ENCODE data around the gene NNMT. TPM values are rescaled to one million over a fixed set of nuclear protein-coding genes. Genes with fewer than 3 reads are reported as not detected.

NNMT gene
- total RNA-seq, 1 donor from 2014 or later: 79.5 TPM

DNA sequence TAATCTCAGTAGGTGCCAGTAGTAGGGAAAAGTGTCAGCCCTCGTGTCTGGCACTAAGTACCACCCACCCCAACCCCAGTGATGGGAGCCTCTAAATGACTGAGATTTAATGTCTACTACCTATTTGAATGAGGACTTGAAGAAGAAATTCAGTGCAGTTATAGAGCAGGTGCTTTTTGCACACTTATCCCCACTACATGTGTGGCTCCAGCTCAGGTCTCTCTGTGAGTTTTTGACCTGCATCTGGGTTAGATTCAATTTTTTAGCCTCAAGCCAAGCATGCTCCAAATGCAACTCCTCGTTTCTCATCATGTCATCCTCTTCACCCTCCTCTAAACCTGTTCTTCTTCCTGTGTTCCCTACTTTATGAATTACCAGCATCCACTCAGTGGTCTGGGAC lies 24.9 kb upstream of the NNMT start:
- Mint-ChIP-seq H3K9me3 (ENCODE audit: unreplicated experiment) (no peaks in the 10 kb centered on the region), H3K36me3 (ENCODE audit: unreplicated experiment) (no peaks in the 10 kb centered on the region), H3K4me1 (ENCODE audit: unreplicated experiment) (no peaks in the 10 kb centered on the region), H3K27me3 (ENCODE audit: unreplicated experiment) (peaks cover 62% of the 10 kb centered on the region), H3K27ac (ENCODE audit: unreplicated experiment) (no peak overlapping the region), H3K4me3 (ENCODE audit: unreplicated experiment) (no peak overlapping the region)
- DNase-seq (ENCODE audit: extremely low spot score, unreplicated experiment): no peak
- TF ChIP-seq, protein P1, sequence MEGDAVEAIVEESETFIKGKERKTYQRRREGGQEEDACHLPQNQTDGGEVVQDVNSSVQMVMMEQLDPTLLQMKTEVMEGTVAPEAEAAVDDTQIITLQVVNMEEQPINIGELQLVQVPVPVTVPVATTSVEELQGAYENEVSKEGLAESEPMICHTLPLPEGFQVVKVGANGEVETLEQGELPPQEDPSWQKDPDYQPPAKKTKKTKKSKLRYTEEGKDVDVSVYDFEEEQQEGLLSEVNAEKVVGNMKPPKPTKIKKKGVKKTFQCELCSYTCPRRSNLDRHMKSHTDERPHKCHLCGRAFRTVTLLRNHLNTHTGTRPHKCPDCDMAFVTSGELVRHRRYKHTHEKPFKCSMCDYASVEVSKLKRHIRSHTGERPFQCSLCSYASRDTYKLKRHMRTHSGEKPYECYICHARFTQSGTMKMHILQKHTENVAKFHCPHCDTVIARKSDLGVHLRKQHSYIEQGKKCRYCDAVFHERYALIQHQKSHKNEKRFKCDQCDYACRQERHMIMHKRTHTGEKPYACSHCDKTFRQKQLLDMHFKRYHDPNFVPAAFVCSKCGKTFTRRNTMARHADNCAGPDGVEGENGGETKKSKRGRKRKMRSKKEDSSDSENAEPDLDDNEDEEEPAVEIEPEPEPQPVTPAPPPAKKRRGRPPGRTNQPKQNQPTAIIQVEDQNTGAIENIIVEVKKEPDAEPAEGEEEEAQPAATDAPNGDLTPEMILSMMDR (IDR thresholded peaks at IDR 0.05): no peak

DNA sequence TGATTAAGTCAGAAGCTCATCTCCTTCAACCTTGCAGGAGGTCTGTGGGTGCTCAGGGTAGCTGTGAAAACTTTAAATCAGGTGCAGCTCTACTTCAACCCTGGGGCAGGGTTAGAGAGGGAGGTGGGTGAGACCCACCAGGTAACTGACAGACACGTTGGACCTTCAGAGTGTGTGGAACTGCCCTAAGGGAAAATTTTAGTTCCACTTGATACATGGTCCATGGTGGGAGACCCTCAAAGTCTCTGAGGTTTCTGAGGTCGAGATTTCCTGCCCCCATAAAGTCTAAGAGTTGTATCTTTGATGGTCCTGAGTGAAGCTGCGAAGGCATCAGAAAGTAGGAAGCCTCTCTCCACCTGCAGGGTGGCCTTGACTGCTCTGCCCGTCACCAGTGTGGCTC lies 23.9 kb upstream of the NNMT start:
- Mint-ChIP-seq H3K9me3 (ENCODE audit: unreplicated experiment) (no peaks in the 10 kb centered on the region), H3K27ac (ENCODE audit: unreplicated experiment) (no peak overlapping the region), H3K4me3 (ENCODE audit: unreplicated experiment) (no peak overlapping the region), H3K36me3 (ENCODE audit: unreplicated experiment) (no peaks in the 10 kb centered on the region), H3K4me1 (ENCODE audit: unreplicated experiment) (no peaks in the 10 kb centered on the region), H3K27me3 (ENCODE audit: unreplicated experiment) (peaks cover 65% of the 10 kb centered on the region)
- DNase-seq (ENCODE audit: extremely low spot score, unreplicated experiment): no peak
- TF ChIP-seq, protein P1 (IDR thresholded peaks at IDR 0.05): no peak

DNA sequence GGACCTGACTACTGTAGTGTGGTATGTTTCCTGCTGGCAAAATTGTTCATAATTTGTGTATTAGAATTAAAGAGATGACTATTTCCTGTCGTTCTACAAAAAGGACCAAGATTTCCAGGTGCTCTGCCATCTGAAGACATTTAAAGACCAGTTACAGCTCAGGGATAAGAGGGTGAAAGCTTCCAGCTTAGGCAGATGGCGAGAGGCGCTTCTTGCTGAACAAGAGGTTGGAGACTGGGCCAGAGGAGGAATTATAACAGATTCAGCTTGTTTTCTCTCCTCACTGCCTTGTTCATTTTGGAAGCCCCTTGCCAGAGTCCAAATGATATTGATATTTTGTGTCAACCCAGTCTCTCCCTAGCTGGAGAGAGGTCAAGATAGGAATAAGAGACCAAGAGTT lies 23.1 kb upstream of the NNMT start:
- TF ChIP-seq, protein P1 (IDR thresholded peaks at IDR 0.05): no peak

DNA sequence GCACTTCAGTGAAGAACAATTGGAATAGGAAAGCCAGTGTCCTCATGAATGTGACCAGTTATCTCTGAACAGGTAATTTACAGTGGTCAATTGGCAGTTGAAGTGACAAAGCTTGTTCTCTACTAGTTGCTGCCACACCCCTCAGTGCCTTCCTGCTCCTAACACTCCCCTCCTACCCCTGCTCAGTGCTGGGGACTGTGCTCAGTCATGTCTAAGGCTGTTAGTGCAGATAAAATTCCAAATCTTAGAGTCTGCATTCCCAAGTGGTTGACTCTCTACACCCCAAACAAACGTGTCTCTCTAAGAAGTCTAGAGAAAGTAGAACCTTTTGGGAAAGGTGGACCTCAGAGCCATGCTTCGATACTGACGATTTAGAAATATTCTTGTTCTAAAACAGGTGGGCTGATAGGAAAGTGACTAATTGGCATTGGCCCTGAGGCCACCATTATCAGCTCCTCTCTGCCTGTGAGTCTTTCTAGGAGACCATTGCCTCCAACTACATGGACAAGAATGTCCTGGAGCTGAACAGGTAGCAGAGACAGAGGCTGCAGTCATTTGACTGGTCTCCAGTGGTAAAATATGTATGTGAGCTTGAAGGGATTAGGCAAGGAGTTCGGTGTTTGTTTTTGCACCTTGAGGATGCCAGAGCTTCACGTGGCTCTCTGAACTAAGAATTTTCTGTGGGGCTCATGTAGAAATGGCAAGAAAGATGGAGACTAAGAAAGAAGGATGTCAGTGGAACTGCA lies 22.1 kb upstream of the NNMT start:
- peak; percentile 17 for DNase-seq (ENCODE audit: extremely low spot score, unreplicated experiment)
- H3K4me1 Mint-ChIP-seq (ENCODE audit: unreplicated experiment): no peaks in the 10 kb centered on the region
- peaks cover 67% of the 10 kb centered on the region for H3K27me3 Mint-ChIP-seq (ENCODE audit: unreplicated experiment)

More for the DNA sequence above, 23.1 kb upstream of the NNMT start:
- H3K4me3 Mint-ChIP-seq (ENCODE audit: unreplicated experiment): no peak overlapping the region
- H3K27ac Mint-ChIP-seq (ENCODE audit: unreplicated experiment): no peak overlapping the region
- H3K9me3 Mint-ChIP-seq (ENCODE audit: unreplicated experiment): no peaks in the 10 kb centered on the region
- peak; percentile 23 for DNase-seq (ENCODE audit: extremely low spot score, unreplicated experiment)
- H3K27me3 Mint-ChIP-seq (ENCODE audit: unreplicated experiment): peaks cover 62% of the 10 kb centered on the region
- no peaks in the 10 kb centered on the region for H3K4me1 Mint-ChIP-seq (ENCODE audit: unreplicated experiment)
- no peaks in the 10 kb centered on the region for H3K36me3 Mint-ChIP-seq (ENCODE audit: unreplicated experiment)

DNA sequence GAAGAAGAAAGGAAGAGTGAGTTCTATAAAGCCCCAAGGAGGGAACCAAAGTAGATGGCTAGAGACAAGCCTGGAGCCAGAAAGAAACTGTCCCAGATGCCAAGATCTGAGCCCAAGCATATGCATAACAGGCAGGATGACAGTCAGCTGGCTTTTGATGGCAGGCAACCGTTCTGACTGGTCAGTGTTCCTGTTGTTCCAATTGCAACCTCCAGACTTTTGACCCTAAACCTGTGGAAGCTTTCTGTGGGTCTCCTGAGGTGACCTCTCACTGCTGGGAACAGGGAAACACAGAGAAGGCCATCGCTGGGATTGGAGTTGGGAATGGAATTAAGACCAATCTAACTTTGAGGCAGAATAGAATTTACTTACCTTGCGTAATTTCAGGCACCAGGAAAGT lies 21.6 kb upstream of the NNMT start:
- H3K36me3 Mint-ChIP-seq (ENCODE audit: unreplicated experiment): no peaks in the 10 kb centered on the region
- no peak overlapping the region for H3K27ac Mint-ChIP-seq (ENCODE audit: unreplicated experiment)
- peak; percentile 40 for DNase-seq (ENCODE audit: extremely low spot score, unreplicated experiment)
- no peaks in the 10 kb centered on the region for H3K9me3 Mint-ChIP-seq (ENCODE audit: unreplicated experiment)
- H3K4me1 Mint-ChIP-seq (ENCODE audit: unreplicated experiment): no peaks in the 10 kb centered on the region
- H3K4me3 Mint-ChIP-seq (ENCODE audit: unreplicated experiment): no peak overlapping the region
- TF ChIP-seq, protein P1 (IDR thresholded peaks at IDR 0.05): no peak
- peaks cover 67% of the 10 kb centered on the region for H3K27me3 Mint-ChIP-seq (ENCODE audit: unreplicated experiment)

More for the DNA sequence above, 22.1 kb upstream of the NNMT start:
- H3K4me3 Mint-ChIP-seq (ENCODE audit: unreplicated experiment): no peak overlapping the region
- H3K27ac Mint-ChIP-seq (ENCODE audit: unreplicated experiment): no peak overlapping the region
- TF ChIP-seq, protein P1 (IDR thresholded peaks at IDR 0.05): no peak
- H3K36me3 Mint-ChIP-seq (ENCODE audit: unreplicated experiment): no peaks in the 10 kb centered on the region
- no peaks in the 10 kb centered on the region for H3K9me3 Mint-ChIP-seq (ENCODE audit: unreplicated experiment)
